ENCODE data around the gene UTP11.

DNA sequence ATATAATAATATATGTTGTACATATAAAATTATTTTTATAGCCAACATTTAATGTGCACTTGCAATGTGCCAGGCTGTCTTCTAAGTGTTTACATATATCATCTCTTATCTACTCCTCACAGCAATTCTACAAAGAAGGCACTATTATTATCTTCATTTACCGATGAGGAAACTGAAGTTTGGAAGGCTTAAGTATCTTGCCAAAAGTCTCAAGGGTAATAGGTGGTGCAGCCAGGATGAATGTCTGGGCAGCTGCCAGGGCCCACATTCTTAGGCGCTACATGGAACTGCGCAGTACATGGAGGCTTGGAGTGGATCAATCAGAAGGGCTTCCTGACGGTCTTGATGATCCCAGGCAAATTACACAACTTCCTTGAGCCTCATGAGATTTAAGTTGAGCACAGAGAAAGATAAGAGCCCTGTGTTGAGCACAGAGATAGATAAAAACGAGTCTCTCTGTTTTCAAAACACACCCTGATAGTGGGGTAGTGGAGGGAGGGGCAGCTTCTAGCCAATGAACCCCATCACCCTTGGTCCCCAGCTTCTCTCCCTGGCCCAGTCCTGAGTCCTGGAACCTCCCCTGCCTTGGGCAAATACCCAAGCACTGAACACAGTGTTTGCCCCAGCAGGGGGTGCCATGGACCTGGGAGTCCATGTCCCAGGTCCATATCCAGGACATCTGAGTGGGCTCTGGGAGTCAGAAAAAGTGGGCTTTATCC is 24.8 kb downstream of the UTP11 start:
- TF ChIP-seq, protein P1, sequence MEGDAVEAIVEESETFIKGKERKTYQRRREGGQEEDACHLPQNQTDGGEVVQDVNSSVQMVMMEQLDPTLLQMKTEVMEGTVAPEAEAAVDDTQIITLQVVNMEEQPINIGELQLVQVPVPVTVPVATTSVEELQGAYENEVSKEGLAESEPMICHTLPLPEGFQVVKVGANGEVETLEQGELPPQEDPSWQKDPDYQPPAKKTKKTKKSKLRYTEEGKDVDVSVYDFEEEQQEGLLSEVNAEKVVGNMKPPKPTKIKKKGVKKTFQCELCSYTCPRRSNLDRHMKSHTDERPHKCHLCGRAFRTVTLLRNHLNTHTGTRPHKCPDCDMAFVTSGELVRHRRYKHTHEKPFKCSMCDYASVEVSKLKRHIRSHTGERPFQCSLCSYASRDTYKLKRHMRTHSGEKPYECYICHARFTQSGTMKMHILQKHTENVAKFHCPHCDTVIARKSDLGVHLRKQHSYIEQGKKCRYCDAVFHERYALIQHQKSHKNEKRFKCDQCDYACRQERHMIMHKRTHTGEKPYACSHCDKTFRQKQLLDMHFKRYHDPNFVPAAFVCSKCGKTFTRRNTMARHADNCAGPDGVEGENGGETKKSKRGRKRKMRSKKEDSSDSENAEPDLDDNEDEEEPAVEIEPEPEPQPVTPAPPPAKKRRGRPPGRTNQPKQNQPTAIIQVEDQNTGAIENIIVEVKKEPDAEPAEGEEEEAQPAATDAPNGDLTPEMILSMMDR (IDR thresholded peaks at IDR 0.05; ENCODE audit: low read depth, low read length): peak; percentile 39
- TF ChIP-seq EZH2phosphoT487 (IDR thresholded peaks at IDR 0.05; ENCODE audit: low read depth): no peak

Measured in OCI-LY3 (cell line).